ENCODE measurements around the gene KRT71.
"Not testable (repeated sequence)": the region's sequence is repeated elsewhere in the genome, so short reads cannot be mapped to it uniquely, and the experiment has no call there.

Gene KRT71

DNA sequence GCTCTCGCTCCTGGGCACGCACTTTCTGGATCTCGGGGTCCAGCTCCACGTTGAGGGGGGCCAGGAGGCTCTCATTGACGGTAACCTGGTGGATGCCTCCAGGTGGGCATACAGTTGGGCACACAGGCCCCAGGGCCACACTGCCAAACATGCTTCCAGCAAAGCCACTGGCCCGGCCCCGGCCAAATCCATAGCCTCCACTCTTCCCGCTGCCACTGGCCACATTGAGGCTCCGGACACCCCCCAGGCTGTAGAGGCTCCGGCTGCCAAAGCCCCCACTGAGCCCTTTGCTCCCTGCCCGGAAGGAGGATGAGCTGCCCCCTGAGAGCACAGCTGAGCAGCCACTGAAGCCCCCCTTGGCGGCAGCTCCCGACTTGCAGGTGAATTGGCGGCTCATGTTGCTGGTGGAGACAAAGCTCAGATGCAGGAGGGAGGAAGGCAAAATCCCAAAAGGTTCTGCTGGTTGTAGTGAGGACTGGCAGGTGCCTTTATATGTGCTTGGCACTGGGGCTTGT lies at the start of gene KRT71:
Gene KRT71 (minus strand): TSS at position 465 of the 515 bp plus-strand sequence. CDS start 68 bp downstream, at position 397.
- no peak for DNase-seq

- no peak for DNase-seq
Observed at GRCh38 chr12:52602552-52602951, 49.6 kb upstream of the KRT71 start.

- no peak for DNase-seq
Observed at GRCh38 chr12:52601671-52602070, 48.7 kb upstream of the KRT71 start.

GRCh38 chr12:52600941-52601481 lies 48.1 kb upstream of the KRT71 start, which contains the start of gene KRT72:
TSS of gene KRT72 (minus strand) at chr12:52601463. CDS start at chr12:52601452, 11 bp downstream.
- DNase-seq, result no peak

DNA sequence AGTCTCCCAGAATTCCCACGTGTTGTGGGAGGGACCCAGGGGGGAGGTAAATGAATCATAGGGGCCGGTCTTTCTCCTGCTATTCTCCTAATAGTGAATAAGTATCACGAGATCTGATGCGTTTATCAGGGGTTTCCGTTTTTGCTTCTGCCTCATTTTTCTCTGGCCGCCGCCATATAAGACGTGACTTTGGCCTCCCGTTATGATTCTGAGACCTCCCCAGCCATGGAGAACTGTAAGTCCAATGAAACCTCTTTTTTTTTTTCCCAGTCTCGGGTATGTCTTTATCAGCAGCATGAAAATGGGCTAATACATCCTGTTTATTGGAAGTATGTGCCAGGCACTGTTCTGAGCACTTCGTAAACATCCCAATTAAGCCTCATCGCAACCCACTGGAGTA lies 47.5 kb upstream of the KRT71 start:
- DNase-seq, result no peak

DNA sequence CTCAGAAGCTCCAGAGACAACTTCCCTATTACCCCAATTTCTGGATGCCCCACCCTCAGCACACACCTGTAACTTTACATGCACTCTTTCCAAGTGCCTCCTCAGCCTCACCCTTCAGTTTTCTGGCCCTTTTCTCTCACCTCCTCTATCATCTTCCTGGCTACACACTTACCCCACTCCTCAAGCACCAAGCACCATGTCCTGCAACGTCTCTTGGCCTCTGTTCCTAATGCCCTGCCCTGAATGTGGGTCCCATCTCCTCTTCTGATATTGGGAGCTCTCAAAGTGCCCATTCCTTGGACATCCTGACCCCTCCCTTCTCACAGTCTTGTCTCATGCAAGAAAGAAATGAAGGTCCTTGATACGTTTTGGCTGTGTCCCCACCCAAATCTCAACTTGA lies 47.1 kb upstream of the KRT71 start:
- DNase-seq, result no peak

DNA sequence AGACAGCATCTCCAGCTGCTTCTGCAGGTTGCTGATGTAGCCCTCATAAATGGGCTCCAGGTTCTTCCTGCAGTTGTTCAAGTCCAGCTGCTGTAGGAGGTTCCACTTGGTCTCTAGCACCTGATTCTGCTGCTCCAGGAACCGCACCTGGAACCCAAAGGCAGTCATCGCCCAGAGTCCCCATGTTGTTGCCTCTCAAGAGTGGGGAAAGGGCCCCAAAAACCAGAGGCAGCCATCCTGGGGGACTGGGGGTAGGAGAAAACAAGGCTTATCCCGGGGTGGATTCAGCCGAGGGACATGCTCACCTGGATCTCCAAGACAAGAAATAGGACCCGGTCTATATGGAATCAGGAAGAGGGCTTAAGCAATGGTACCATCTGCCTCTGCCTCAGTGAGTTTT lies 46.0 kb upstream of the KRT71 start:
- DNase-seq, result no peak

DNA sequence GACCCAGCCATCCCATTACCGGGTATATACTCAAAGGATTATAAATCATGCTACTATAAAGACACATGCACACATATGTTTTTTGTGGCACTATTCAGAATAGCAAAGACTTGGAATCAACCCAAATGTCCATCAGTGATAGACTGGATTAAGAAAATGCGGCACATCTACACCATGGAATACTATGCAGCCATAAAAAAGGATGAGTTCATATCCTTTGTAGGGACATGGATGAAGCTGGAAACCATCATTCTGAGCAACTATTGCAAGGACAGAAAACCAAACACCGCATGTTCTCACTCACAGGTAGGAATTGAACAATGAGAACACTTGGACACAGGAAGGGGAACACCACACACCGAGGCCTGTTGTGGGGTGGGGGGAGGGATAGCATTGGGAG lies 41.3 kb upstream of the KRT71 start:
- not testable (repeated sequence) for DNase-seq

DNA sequence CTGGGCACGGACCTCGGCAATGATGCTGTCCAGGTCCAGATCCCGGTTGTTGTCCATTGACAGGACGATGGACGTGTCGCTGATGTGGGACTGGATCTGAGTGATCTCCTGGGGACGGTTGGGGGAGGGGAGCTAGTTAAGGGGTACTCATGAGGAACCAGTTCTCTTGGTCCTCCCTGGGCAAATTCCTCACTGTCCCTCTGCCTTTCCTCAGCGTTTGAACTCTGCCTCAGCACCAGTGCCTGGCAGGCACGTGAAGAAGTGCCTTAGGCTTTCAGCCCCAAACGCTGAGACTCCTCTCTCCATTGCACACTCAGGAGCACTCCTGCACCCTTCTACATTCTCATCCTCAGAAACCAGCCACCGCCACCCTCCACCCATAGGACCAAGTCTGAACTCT lies 38.6 kb upstream of the KRT71 start:
- no peak for DNase-seq

DNA sequence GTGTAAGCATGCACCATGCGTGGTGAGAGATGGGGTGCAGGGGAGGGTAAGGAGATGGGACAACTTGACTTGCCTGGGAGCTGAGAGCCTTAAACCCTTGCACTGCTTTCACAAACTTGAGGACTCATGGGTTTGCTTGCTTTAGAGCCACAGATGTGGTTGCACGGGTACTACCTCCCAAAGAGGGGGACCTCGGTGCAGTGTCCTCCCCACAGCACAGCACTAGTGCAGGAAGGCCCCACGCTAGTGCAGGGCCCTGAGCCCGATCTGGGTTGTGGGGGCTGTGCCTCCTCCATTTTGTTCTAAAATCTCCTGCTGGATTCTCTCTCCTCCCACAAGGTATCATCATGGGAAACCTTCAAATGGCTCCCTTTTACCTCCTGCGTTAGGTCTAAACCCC lies 37.1 kb upstream of the KRT71 start:
- no peak for DNase-seq

DNA sequence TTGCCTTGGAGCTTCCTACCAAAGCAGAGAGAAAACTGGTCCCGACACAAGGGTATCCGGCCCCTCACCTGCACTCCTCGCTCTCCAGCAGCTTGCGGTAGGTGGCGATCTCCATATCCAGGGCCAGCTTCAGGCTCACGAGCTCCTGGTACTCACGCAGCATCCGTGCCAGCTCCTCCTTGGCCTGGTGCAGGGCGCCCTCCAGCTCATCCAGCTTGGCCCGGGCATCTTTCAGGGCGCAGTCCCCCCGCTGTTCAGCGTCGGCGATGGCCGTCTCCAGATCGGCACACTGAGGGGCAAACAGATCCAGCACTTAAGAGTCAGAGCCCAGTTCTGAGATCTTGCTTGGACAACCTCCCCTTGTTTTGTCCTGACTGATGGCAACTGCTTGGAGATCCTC lies 34.6 kb upstream of the KRT71 start:
- no peak for DNase-seq

DNA sequence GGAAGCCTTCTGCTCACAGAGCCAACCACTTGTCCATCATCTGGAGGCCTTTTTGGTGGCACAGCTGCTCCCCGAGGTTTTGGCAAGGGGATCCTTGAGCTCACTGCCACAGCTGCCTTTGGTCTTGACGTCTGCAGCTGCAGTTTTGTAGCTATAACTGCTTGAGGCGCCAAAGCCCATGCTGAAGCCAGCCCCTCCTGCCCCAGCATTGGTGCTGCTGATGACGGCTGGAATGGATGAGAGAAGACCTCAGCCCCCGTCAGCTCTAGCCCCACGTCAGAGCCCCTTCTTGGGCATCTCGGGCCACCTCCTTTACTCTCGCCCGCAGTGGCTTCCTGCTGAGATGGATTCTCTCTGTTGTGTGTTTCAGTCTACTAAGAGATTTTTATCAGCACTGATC lies 33.0 kb upstream of the KRT71 start:
- peak; percentile 28 for DNase-seq

- no peak for DNase-seq
Observed at GRCh38 chr12:52585066-52585465, 32.1 kb upstream of the KRT71 start.

- no peak for DNase-seq
Observed at GRCh38 chr12:52584156-52584682, 31.3 kb upstream of the KRT71 start.

DNA sequence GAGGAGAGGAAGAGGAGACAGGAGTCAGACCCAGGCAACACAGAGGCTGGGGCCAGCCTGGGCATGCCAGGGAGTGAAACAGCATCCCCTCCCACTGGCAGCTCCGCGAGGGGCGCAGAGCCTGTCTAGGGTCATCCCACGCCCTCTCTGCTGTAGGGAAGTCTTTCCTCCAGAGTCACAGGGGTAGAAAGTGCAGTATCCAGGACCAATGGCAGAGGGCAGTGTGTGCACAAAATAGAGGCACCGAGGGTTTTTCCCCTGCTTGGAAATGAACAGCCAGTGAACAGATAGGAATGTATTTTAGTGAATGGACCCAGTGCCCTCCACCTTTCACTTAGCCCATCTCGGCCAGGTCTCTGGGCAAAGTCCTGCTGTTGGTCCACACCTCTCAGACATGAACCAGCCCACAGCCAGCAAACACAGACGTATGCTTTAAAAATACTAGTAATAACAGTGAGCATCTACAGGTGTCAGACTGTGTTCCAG lies 30.1 kb upstream of the KRT71 start:
- peak; percentile 59 for DNase-seq

- no peak for DNase-seq
Observed at GRCh38 chr12:52582486-52582885, 29.5 kb upstream of the KRT71 start.

DNA sequence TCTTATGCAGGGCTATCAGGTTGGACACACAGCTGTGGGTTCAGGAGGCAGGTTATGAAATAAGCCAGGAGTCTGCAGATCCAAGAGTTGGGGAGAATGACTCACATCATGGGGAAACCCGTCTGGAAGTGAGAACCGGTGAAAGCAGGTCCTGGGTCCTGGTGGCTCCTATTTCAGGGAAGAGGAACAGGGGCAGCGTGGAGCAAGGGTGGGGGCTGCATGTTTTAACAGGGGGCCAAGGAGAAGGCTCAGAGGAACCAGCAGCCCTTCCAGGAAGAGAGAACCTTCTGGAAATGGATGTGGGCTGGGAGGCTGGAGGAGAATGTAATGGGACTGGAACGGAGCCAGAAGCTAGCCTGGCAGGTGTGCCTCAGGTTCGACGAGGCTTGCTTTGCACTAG lies 28.5 kb upstream of the KRT71 start:
- no peak for DNase-seq

DNA sequence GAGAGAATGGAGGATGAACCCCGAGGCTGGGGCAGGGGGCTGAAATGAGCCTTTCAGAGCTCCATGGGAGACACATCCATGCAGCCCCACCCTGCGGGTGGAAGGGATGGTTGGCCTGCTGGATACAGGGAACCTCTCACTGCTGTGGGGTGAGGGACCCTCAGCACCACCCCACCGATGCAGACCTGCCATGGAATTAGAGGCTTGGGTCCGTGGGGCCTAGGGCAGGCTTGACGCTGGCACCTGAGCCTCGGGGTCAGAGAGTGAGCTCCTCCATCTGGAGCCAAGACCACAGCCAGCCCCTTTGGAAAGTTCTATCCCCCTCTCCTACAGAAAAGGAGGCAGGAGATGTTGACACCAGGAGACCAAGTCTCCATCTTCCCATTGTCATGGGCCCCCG lies 28.1 kb upstream of the KRT71 start:
- DNase-seq, result no peak

GRCh38 chr12:52580496-52580895 lies 27.6 kb upstream of the KRT71 start:
- no peak for DNase-seq

GRCh38 chr12:52579468-52580465 lies 26.8 kb upstream of the KRT71 start:
- no peak for DNase-seq

GRCh38 chr12:52578469-52578868 lies 25.5 kb upstream of the KRT71 start:
- no peak for DNase-seq

DNA sequence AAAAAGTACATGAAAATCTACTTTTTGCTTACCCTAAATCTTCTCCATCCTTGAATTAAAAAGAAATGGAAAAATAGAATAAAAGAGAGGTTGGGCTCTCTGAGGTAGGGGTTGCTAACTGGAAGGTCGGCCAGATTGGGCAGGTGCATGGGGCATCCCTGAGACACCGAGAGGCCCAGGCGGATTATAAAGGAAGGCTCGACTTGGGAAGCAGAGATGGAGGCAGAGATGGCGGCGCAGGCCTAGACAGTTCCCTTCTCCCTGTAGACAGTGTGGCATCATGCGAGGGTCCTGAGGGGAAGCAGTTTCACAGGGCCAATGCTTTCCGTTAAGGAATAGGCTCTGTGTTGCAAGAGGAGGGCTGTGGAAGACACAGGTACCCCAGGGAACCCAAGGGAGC lies 24.4 kb upstream of the KRT71 start:
- DNase-seq, result no peak

DNA sequence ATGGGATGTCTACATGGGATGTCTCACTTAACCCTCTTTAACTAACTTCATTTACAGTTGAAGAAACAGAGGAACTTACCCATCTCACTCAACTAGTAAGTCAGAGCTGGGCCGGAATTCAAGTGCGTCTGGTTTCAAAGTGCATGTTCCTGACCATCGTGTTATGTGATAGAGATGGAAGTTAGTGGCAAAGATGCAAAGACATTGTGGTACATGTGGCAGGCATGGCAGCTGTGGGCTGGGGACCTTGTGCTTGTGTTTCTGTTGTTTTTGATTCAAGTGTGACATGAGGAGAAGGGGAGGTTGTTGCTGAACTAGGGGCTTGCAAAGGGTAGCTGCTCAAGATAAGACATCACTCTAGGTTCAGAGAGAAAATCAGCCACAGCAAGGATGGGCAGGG lies 23.0 kb upstream of the KRT71 start:
- no peak for DNase-seq

GRCh38 chr12:52575256-52575655 lies 22.3 kb upstream of the KRT71 start:
- no peak for DNase-seq
